ENCODE measurements around the gene HMGB1.

HMGB1 gene

DNA sequence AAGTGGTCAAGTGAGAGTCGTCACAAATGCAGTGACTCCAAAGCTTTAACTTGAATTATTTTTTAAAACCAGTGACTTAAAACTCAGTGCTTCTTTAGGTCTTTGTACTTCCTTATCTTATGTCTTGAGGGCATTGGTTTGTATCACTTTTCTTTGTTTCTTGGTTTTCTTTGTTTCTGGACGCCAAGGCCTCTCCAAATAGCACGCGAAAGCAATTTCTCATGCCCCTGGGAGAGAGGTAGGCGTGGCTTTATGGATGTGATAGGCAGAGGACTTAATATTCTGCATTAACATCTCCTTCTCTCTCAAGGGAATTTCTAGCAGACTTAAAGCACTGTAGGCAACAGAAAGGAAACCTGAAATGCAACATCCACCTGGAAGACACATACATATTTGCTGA, 22.8 kb downstream of the HMGB1 start (continued):
- TF ChIP-seq, protein P1, sequence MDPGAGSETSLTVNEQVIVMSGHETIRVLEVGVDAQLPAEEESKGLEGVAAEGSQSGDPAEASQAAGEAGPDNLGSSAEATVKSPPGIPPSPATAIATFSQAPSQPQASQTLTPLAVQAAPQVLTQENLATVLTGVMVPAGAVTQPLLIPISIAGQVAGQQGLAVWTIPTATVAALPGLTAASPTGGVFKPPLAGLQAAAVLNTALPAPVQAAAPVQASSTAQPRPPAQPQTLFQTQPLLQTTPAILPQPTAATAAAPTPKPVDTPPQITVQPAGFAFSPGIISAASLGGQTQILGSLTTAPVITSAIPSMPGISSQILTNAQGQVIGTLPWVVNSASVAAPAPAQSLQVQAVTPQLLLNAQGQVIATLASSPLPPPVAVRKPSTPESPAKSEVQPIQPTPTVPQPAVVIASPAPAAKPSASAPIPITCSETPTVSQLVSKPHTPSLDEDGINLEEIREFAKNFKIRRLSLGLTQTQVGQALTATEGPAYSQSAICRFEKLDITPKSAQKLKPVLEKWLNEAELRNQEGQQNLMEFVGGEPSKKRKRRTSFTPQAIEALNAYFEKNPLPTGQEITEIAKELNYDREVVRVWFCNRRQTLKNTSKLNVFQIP (CRISPR knock-in tag; IDR thresholded peaks at IDR 0.05; ENCODE audit: borderline replicate concordance, low read depth), result no peak
- TF ChIP-seq ZNF8 (CRISPR knock-in tag; IDR thresholded peaks at IDR 0.05) (no peak), ARNTL (CRISPR knock-in tag; IDR thresholded peaks at IDR 0.05; ENCODE audit: borderline replicate concordance, low read depth) (no peak), SNAI2 (CRISPR knock-in tag; IDR thresholded peaks at IDR 0.05) (no peak), GLIS3 (CRISPR knock-in tag; IDR thresholded peaks at IDR 0.05) (no peak), ISL1 (CRISPR knock-in tag; IDR thresholded peaks at IDR 0.05) (no peak)

DNA sequence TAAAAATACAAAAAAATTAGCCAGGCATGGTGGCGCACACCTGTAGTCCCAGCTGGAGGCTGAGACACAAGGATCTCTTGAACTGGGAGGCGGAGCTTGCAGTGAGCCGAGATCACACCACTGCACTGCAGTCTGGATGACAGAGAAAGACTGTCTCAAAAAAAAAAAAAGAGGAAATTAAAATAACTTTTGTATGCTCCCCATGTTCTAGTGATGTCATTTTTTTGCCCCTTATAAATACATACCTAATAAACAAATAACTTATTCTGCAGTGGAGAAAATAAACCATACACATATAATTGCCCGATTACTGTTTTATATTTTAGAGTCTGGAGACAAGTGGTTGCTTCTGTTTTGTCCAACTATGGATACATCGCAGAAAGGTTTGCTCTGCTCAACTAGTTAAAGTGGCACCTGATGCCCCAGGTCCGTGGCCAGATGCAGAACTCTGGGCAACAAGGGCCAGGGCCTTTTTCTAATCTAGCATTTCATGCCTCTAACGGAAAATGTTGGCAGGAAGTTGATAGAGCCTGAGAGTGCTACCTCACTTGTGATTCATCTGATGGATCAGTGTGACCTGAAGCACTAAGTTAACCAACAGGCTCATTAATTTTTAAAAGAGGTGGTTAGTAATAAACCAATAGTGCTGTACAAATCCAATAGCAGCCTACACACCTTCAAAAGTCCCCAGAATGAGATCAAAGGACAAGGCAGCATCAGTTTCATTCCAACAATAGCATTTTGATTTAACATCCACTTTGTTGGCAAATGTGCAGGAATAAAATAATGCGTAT, 24.6 kb downstream of the HMGB1 start:
- ATAC-seq, result no peak
- TF ChIP-seq ZNF70 (CRISPR knock-in tag; IDR thresholded peaks at IDR 0.05), result no peak

DNA sequence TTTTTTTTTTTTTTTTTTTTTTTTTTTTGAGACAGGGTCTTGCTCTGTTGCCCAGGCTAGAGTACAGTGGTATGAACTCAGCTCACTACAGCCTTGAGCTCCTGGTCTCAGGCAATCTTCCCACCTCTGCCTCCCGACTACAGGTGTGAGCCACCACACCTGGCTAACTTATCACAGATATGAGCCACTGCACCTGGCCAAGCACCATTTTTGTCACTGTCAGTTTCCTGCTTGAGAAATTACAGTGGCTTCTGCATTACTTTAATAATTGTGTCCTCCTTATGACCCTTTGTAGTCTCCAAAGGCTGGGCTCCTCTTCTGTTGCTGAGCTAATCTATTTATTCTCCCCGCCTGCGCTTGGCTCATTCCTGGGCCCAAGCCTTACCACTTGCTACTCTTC, 27.4 kb downstream of the HMGB1 start:
- ATAC-seq, result no peak
- no peak for TF ChIP-seq ARNTL (CRISPR knock-in tag; IDR thresholded peaks at IDR 0.05; ENCODE audit: borderline replicate concordance, low read depth)
- TF ChIP-seq ZNF70 (CRISPR knock-in tag; IDR thresholded peaks at IDR 0.05), result no peak
- TF ChIP-seq SNAI2 (CRISPR knock-in tag; IDR thresholded peaks at IDR 0.05), result no peak
- TF ChIP-seq TOX (CRISPR knock-in tag; IDR thresholded peaks at IDR 0.05; ENCODE audit: borderline replicate concordance), result no peak
- no peak for TF ChIP-seq BACH2 (CRISPR knock-in tag; IDR thresholded peaks at IDR 0.05; ENCODE audit: borderline replicate concordance)
- no peak for TF ChIP-seq OSR1 (CRISPR knock-in tag; IDR thresholded peaks at IDR 0.05)
- TF ChIP-seq ZFP3 (CRISPR knock-in tag; IDR thresholded peaks at IDR 0.05), result no peak
- TF ChIP-seq ZC3H10 (CRISPR knock-in tag; IDR thresholded peaks at IDR 0.05), result no peak
- TF ChIP-seq ZFP30 (CRISPR knock-in tag; IDR thresholded peaks at IDR 0.05), result no peak
- no peak for TF ChIP-seq GLIS3 (CRISPR knock-in tag; IDR thresholded peaks at IDR 0.05)
- TF ChIP-seq RARB (CRISPR knock-in tag; IDR thresholded peaks at IDR 0.05), result no peak
- TF ChIP-seq ESRRG (CRISPR knock-in tag; IDR thresholded peaks at IDR 0.05), result no peak
- TF ChIP-seq ZNF565 (CRISPR knock-in tag; conservative IDR thresholded peaks at IDR 0.05; ENCODE audit: low read depth), result no peak
- no peak for TF ChIP-seq CSDC2 (CRISPR knock-in tag; IDR thresholded peaks at IDR 0.05)
- no peak for TF ChIP-seq ZNF8 (CRISPR knock-in tag; IDR thresholded peaks at IDR 0.05)
- TF ChIP-seq, protein P2, sequence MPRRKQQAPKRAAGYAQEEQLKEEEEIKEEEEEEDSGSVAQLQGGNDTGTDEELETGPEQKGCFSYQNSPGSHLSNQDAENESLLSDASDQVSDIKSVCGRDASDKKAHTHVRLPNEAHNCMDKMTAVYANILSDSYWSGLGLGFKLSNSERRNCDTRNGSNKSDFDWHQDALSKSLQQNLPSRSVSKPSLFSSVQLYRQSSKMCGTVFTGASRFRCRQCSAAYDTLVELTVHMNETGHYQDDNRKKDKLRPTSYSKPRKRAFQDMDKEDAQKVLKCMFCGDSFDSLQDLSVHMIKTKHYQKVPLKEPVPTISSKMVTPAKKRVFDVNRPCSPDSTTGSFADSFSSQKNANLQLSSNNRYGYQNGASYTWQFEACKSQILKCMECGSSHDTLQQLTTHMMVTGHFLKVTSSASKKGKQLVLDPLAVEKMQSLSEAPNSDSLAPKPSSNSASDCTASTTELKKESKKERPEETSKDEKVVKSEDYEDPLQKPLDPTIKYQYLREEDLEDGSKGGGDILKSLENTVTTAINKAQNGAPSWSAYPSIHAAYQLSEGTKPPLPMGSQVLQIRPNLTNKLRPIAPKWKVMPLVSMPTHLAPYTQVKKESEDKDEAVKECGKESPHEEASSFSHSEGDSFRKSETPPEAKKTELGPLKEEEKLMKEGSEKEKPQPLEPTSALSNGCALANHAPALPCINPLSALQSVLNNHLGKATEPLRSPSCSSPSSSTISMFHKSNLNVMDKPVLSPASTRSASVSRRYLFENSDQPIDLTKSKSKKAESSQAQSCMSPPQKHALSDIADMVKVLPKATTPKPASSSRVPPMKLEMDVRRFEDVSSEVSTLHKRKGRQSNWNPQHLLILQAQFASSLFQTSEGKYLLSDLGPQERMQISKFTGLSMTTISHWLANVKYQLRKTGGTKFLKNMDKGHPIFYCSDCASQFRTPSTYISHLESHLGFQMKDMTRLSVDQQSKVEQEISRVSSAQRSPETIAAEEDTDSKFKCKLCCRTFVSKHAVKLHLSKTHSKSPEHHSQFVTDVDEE (CRISPR knock-in tag; IDR thresholded peaks at IDR 0.05), result no peak
- no peak for TF ChIP-seq ISL1 (CRISPR knock-in tag; IDR thresholded peaks at IDR 0.05)
- TF ChIP-seq, protein P3, sequence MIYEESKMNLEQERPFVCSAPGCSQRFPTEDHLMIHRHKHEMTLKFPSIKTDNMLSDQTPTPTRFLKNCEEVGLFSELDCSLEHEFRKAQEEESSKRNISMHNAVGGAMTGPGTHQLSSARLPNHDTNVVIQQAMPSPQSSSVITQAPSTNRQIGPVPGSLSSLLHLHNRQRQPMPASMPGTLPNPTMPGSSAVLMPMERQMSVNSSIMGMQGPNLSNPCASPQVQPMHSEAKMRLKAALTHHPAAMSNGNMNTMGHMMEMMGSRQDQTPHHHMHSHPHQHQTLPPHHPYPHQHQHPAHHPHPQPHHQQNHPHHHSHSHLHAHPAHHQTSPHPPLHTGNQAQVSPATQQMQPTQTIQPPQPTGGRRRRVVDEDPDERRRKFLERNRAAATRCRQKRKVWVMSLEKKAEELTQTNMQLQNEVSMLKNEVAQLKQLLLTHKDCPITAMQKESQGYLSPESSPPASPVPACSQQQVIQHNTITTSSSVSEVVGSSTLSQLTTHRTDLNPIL (CRISPR knock-in tag; IDR thresholded peaks at IDR 0.05; ENCODE audit: low read depth), result no peak
- TF ChIP-seq, protein P4, sequence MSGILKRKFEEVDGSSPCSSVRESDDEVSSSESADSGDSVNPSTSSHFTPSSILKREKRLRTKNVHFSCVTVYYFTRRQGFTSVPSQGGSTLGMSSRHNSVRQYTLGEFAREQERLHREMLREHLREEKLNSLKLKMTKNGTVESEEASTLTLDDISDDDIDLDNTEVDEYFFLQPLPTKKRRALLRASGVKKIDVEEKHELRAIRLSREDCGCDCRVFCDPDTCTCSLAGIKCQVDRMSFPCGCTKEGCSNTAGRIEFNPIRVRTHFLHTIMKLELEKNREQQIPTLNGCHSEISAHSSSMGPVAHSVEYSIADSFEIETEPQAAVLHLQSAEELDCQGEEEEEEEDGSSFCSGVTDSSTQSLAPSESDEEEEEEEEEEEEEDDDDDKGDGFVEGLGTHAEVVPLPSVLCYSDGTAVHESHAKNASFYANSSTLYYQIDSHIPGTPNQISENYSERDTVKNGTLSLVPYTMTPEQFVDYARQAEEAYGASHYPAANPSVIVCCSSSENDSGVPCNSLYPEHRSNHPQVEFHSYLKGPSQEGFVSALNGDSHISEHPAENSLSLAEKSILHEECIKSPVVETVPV (CRISPR knock-in tag; IDR thresholded peaks at IDR 0.05), result no peak
- TF ChIP-seq, protein P5, sequence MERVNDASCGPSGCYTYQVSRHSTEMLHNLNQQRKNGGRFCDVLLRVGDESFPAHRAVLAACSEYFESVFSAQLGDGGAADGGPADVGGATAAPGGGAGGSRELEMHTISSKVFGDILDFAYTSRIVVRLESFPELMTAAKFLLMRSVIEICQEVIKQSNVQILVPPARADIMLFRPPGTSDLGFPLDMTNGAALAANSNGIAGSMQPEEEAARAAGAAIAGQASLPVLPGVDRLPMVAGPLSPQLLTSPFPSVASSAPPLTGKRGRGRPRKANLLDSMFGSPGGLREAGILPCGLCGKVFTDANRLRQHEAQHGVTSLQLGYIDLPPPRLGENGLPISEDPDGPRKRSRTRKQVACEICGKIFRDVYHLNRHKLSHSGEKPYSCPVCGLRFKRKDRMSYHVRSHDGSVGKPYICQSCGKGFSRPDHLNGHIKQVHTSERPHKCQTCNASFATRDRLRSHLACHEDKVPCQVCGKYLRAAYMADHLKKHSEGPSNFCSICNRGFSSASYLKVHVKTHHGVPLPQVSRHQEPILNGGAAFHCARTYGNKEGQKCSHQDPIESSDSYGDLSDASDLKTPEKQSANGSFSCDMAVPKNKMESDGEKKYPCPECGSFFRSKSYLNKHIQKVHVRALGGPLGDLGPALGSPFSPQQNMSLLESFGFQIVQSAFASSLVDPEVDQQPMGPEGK (CRISPR knock-in tag; IDR thresholded peaks at IDR 0.05; ENCODE audit: borderline replicate concordance), result no peak

Measured in SK-N-SH treated with all-trans-retinoic acid at 6 μM for 48 hours (cell line).